Peyer's patch (tissue), 4 donors: ENCODE measurements around the gene DLGAP1.

Source experiments
- CTCF ChIP-seq, 6 experiments: fragments of 450-650 bp in 4 of 6; fragments of 200-600 bp in 2 of 6; sonication (generic) in 1 of 6; IDR thresholded peaks; one replicate each; pipeline ENCODE4 v1.5.1; 2017 to 2019; ENCODE audit warnings: antibody characterized with exemption in 6 of 6, mild to moderate bottlenecking in 3 of 6, moderate library complexity in 1 of 6
- POLR2A ChIP-seq, 2 donors: fragments of 450-650 bp; IDR thresholded peaks; one replicate each; pipeline ENCODE4 v1.5.1; 2017; ENCODE audit warnings: antibody characterized with exemption in 2 of 2, mild to moderate bottlenecking in 2 of 2, moderate library complexity in 2 of 2

DNA sequence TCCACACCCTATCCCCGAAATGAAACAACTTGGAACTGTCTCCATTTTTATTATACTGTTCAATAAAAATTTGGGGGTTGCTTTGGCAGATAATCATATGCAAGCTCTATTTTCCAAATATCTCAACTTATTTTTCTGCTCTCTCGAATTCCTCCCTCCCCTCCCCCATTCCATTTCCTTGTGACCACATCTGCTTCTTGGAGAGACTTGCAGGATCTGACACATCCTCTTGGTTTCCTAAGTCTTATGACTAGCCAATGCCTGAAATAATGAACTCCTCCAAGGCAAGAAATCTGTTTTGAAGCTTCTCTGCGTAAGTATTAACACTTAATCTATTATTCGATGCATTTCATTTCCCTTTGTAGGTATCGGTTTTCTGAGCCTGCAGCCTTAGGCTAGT, 989.1 kb downstream of the DLGAP1 start:
- no peak for TF ChIP-seq POLR2A (IDR thresholded peaks at IDR 0.05)
- no peak for TF ChIP-seq CTCF (IDR thresholded peaks at IDR 0.05)
